H1 (cell line): ENCODE data around the gene TMED5.
"Not testable (repeated sequence)": the region's sequence is repeated elsewhere in the genome, so short reads cannot be mapped to it uniquely, and the experiment has no call there.

Experiments
- RAD21 ChIP-seq, 2 experiments: IDR thresholded peaks in 1 of 2; conservative IDR thresholded peaks in 1 of 2; 2 replicates each; pipeline ENCODE4 v1.6.1; 2011; ENCODE audit warnings: low read depth in 2 of 2, low read length in 2 of 2, improper control_type of control experiment in 1 of 2, inconsistent platforms in 1 of 2, mild to moderate bottlenecking in 1 of 2, moderate library complexity in 1 of 2
- SIN3A ChIP-seq, 2 experiments: IDR thresholded peaks in 1 of 2; conservative IDR thresholded peaks in 1 of 2; 2 replicates each; pipeline ENCODE4 v1.6.1; 2011 to 2012; ENCODE audit warnings: low read length in 2 of 2, improper control_type of control experiment in 1 of 2, low read depth in 1 of 2, mild to moderate bottlenecking in 1 of 2

GRCh38 chr1:93165895-93166294 lies 14.3 kb downstream of the TMED5 start:
- TF ChIP-seq SIN3A (conservative IDR thresholded peaks at IDR 0.05 in 1 of 2, IDR thresholded peaks at IDR 0.05 in 1 of 2; ENCODE audit: low read depth in 1 of 2, low read length in 2 of 2); RAD21 (IDR thresholded peaks at IDR 0.05 in 1 of 2, conservative IDR thresholded peaks at IDR 0.05 in 1 of 2; ENCODE audit: low read depth in 2 of 2, low read length in 2 of 2): not testable (repeated sequence)
